ENCODE data around the gene ACSM5. TPM values are rescaled to one million over a fixed set of nuclear protein-coding genes. Genes with fewer than 3 reads are reported as not detected.

The ACSM5 gene, protein sequence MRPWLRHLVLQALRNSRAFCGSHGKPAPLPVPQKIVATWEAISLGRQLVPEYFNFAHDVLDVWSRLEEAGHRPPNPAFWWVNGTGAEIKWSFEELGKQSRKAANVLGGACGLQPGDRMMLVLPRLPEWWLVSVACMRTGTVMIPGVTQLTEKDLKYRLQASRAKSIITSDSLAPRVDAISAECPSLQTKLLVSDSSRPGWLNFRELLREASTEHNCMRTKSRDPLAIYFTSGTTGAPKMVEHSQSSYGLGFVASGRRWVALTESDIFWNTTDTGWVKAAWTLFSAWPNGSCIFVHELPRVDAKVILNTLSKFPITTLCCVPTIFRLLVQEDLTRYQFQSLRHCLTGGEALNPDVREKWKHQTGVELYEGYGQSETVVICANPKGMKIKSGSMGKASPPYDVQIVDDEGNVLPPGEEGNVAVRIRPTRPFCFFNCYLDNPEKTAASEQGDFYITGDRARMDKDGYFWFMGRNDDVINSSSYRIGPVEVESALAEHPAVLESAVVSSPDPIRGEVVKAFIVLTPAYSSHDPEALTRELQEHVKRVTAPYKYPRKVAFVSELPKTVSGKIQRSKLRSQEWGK
- total RNA-seq: not detected

DNA sequence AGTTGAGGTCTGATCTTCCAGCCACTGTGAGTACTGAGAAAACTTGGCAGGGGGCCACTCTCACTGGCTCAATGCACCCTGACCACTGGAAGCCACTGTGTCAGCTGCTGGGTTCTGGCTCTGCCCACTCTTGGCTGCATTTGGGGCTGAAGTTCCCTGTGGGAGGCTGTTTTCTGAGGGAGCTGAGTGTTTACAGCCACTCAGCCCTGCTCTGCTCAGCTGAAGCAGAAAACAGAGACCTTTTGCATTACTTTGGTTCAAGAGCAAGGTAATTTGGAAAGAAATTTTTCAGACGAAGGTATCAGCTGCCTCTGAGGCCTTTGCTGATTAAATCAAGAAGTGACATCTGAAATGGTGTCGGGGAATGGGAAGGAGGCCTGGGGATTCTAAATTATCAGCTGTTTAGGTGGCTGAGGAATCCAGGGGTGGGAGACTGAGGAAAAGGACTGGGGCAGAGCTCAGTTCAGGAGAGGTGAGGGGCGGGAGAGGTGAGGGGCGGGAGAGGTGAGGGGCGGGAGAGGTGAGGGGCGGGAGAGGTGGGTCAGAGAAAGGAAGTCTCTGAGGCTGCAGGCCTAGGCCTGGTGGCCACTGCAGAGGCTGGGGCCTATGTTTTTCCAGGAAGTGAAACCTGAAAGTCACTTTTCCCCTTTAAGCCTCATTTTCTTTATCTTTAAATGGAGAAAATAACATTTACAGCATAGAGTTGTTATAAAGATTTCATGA lies at the start of gene ACSM5:
Gene ACSM5 (plus strand): TSS at position 137 of the 723 bp plus-strand sequence. CDS start 1,951 bp downstream, outside the sequence.
- H3K36me3 Mint-ChIP-seq: no peaks in the 10 kb centered on the region
- no peaks in the 10 kb centered on the region for H3K9me3 Mint-ChIP-seq
- DNase-seq: no peak
- H3K27me3 Mint-ChIP-seq: peaks cover 9% of the 10 kb centered on the region
- H3K27ac Mint-ChIP-seq: no peak within 1 kb of the TSS
- no peak within 1 kb of the TSS for H3K4me3 Mint-ChIP-seq
- H3K4me1 Mint-ChIP-seq: no peaks in the 10 kb centered on the region

DNA sequence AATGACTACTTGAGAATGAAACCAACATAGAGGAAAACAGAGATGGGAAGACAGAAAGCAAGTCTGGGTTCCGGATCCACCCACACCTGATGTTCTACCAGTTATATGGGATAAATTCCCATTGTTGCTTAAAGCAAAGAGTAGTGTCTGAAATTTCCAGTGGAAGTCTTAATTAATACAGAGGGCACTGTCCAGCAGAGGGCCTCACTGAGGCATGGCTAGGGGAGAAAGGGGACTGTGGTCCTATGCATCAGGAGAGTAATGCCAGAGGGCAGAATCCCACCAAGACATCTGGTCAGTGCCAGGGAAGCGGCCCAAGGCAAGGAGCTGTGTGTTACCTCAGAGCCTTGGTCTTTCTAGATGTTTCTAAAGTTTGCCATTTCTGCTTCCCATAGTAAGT lies 49.3 kb upstream of the ACSM5 start:
- H3K27ac Mint-ChIP-seq: no peak overlapping the region
- H3K4me1 Mint-ChIP-seq: no peaks in the 10 kb centered on the region
- no peak overlapping the region for H3K4me3 Mint-ChIP-seq
- peaks cover 18% of the 10 kb centered on the region for H3K27me3 Mint-ChIP-seq
- no peaks in the 10 kb centered on the region for H3K36me3 Mint-ChIP-seq
- H3K9me3 Mint-ChIP-seq: no peaks in the 10 kb centered on the region
- DNase-seq: no peak

DNA sequence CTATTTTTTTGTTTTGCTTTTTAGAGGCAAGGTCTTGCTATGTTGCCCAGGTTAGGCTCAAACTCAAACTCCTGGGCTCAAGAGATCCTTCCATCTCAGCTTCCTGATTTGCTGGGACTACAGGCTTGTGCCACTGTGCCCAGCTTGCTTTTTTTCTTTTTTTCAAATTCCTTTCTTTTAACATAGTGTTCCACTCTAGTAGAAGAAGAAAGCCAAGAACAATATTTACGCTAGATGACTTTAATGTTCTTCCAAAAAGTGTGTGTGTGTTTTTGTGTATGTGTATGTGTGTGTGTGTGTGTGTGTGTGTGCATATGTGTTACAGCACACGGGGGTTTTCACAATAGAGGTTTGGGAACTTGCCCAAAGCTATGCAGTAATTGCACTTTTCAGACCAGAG lies 46.1 kb upstream of the ACSM5 start:
- no peaks in the 10 kb centered on the region for H3K9me3 Mint-ChIP-seq
- H3K4me1 Mint-ChIP-seq: no peaks in the 10 kb centered on the region
- H3K36me3 Mint-ChIP-seq: no peaks in the 10 kb centered on the region
- H3K27ac Mint-ChIP-seq: no peak overlapping the region
- no peak overlapping the region for H3K4me3 Mint-ChIP-seq
- no peak for DNase-seq
- peaks cover 20% of the 10 kb centered on the region for H3K27me3 Mint-ChIP-seq

DNA sequence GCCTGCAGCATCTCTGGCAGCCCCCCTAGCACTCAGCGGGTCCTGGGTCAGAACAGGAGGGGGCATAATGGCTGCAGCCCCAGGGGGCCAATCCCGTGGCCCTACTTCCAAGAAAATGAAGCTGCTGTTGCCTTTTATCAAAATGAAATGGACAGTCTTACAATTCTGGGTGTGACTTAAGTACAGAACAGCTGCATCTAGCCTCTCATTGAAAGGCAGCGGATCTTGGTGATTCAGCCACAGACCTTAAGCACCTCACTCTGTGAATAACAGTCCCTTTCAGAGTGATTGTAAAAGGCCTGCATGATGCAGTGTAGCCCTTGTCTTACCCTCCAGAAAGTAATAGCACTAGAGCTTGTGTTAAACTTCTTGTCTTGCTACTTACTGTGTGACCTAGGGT lies 45.3 kb upstream of the ACSM5 start:
- peaks cover 20% of the 10 kb centered on the region for H3K27me3 Mint-ChIP-seq

DNA sequence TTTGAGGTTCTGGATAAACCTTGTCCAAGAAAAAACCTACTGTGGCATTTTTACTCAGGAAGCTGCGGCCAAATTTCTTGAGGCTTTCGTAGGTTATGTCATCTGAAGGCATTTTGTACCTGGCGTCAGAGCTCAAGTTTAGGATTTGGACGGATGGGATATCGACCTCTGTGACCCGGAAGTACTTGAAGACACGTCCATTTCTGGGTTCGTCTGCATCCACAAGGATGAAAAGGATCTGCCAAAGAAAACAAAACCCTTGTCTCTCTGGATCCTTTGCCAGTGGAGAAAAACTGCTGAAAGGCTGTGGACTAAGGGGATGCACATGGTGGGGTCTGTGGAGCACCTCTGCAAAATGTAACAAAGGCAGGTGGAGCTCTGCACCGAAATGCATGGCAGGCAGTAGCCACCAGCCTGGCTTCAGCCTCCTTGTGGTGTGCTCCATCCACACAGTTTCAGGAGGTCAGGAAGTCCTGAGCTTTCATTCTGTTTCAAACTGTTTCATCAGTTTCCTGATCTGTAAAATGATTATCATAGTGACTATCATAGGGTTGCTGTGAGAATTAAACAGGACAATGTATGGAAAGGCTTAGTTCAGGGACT lies 39.8 kb upstream of the ACSM5 start:
- Mint-ChIP-seq H3K9me3 (no peaks in the 10 kb centered on the region), H3K4me1 (no peaks in the 10 kb centered on the region), H3K27ac (no peak overlapping the region), H3K4me3 (no peak overlapping the region), H3K36me3 (no peaks in the 10 kb centered on the region), H3K27me3 (peaks cover 16% of the 10 kb centered on the region)
- no peak for DNase-seq

More for the DNA sequence above, 45.3 kb upstream of the ACSM5 start:
- no peaks in the 10 kb centered on the region for H3K4me1 Mint-ChIP-seq
- no peak overlapping the region for H3K27ac Mint-ChIP-seq
- no peak for DNase-seq
- no peak overlapping the region for H3K4me3 Mint-ChIP-seq
- H3K9me3 Mint-ChIP-seq: no peaks in the 10 kb centered on the region
- no peaks in the 10 kb centered on the region for H3K36me3 Mint-ChIP-seq

DNA sequence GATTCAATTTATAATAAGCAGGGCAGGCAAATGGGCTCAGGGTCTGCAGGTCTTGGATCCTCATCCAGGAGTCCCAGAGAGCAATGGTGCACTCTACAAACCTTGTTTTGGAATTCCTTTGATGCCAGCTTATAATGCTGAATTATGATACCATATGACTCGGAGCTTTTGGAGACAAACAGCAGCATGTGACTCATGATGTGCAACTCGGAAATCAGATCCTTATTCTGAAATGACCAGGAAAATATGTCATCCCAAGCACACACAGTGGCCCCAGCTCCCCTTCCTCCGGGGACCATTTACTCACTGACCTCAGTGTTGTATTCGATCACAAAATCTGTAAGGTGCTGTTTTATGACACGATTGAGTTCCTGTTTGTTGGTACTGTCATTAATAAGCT lies 36.6 kb upstream of the ACSM5 start:
- Mint-ChIP-seq H3K4me3 (no peak overlapping the region), H3K36me3 (no peaks in the 10 kb centered on the region), H3K27me3 (peaks cover 13% of the 10 kb centered on the region), H3K9me3 (no peaks in the 10 kb centered on the region), H3K4me1 (no peaks in the 10 kb centered on the region), H3K27ac (no peak overlapping the region)
- no peak for DNase-seq

DNA sequence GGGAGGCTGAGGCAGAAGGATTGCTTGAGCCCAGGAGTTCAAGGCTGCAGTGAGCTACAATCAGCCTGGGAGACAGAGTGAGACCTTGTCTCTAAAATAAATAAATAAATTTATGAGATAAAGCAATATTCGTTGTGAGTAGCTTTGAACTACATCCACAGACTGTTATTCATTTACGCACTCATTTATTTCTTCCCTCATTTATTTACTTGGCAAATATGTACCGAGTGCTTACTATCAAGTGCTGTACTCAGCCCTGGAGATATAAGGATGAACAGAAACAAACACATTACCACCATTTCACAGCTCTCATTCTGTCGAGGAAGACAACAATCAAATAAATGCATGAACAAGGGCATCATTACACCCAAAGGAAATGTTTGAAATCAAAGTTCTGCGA lies 32.2 kb upstream of the ACSM5 start:
- no peak overlapping the region for H3K4me3 Mint-ChIP-seq
- peaks cover 14% of the 10 kb centered on the region for H3K27me3 Mint-ChIP-seq
- no peak for DNase-seq
- no peaks in the 10 kb centered on the region for H3K36me3 Mint-ChIP-seq
- H3K9me3 Mint-ChIP-seq: no peaks in the 10 kb centered on the region
- no peaks in the 10 kb centered on the region for H3K4me1 Mint-ChIP-seq
- H3K27ac Mint-ChIP-seq: no peak overlapping the region

DNA sequence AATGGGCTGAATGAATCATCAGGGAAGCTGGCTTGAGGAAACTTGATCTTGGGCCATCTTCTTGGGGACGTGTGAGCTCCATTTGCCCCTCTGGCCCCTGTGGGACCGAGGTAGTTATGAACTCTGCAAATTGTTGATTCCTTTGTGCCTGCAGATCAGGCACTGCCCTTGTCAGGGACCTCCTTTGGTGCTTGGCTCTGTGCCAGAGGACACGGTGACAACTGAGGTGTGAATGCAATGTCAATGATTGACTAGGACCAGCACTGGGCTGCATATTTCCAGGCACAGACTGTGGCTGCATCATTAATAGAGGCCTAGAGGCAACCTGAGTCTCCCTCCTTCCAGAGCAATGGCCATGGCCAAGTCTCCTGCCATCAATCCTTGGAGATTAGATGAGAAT lies 28.6 kb upstream of the ACSM5 start:
- no peaks in the 10 kb centered on the region for H3K4me1 Mint-ChIP-seq
- H3K27ac Mint-ChIP-seq: no peak overlapping the region
- H3K4me3 Mint-ChIP-seq: no peak overlapping the region
- H3K36me3 Mint-ChIP-seq: no peaks in the 10 kb centered on the region
- H3K9me3 Mint-ChIP-seq: no peaks in the 10 kb centered on the region
- H3K27me3 Mint-ChIP-seq: peaks cover 12% of the 10 kb centered on the region
- DNase-seq: no peak

DNA sequence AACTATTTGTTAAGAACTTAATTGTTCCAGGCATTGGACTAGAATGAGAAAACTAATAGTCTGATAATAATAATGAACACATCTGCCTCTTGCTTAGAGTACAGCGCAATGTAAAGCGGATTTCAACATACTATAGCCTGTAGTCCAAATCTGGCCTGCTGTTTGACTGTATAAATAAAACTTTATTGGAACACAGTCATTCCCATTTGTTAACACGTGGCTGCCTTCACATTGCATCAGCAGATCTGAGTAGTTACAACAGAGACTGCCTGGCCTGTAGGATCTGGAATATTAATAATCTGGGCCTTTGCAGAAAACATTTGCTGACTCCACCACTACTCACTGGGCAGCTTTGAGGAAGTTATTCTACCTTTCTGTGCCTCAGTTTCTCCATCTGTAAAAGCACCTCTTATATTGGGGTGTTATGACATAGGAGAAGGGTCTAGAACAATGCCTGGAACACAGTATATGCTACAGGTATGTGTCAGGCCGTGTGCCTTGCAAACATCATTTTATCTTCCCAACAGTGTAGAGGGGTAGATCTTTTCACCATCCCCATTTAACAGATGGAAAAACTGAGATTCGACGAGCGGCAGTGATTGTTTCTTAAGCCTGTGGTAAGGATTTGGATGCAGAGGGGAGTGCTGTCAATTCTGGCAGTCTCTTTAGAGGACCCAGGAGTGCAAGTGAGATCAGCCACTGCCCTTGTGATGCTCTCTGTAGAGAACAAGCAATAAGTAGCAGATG lies 27.0 kb upstream of the ACSM5 start:
- Mint-ChIP-seq H3K27me3 (peaks cover 18% of the 10 kb centered on the region), H3K4me3 (no peak overlapping the region), H3K27ac (no peak overlapping the region), H3K4me1 (no peaks in the 10 kb centered on the region), H3K36me3 (no peaks in the 10 kb centered on the region), H3K9me3 (no peaks in the 10 kb centered on the region)
- no peak for DNase-seq

DNA sequence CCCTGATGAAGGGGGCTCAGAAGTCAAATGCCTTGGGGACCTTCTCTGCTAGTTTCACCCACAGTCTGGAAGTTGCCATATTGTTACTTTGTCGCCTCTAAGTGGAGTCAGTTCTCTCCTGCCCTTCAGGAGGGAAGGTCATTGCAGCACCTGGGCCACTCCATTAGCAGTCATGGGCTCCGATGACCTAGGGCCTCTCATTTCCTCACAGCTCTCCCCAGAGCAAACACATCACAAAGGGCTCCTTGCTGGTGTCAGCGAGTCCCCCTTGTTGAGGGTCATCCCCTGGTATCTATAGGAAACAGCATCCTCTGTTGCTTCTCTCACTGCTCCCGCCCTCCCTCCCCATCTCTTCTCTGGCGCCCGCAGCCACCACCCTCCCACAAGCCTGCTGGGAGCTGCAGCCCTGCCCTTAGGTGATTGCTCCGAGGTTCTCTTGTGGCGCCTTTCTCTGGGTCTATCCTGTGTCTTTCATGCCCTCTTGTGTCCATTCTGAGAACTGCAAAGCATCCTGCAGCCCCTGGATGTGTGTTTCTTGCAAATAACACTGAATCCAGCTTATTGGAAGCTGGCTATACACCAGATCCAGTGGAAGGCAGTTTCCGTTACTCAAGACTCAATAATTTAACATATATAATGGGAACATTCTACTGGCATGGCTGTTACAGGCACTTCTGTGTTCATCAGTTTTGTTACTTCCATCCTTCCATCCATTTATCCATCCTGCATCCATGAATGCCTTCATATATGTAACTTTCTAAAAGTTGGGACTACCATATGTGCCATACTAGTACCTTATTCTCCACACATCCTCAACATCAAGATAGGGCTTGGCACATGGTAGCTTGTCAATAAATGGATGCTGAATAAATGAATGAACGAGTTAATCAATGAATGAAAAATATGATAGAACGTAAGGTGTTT lies 26.0 kb upstream of the ACSM5 start:
- DNase-seq: peak; percentile 39
- no peak overlapping the region for H3K4me3 Mint-ChIP-seq
- H3K4me1 Mint-ChIP-seq: no peaks in the 10 kb centered on the region
- no peaks in the 10 kb centered on the region for H3K9me3 Mint-ChIP-seq
- no peaks in the 10 kb centered on the region for H3K36me3 Mint-ChIP-seq
- H3K27me3 Mint-ChIP-seq: peaks cover 18% of the 10 kb centered on the region
- H3K27ac Mint-ChIP-seq: no peak overlapping the region

DNA sequence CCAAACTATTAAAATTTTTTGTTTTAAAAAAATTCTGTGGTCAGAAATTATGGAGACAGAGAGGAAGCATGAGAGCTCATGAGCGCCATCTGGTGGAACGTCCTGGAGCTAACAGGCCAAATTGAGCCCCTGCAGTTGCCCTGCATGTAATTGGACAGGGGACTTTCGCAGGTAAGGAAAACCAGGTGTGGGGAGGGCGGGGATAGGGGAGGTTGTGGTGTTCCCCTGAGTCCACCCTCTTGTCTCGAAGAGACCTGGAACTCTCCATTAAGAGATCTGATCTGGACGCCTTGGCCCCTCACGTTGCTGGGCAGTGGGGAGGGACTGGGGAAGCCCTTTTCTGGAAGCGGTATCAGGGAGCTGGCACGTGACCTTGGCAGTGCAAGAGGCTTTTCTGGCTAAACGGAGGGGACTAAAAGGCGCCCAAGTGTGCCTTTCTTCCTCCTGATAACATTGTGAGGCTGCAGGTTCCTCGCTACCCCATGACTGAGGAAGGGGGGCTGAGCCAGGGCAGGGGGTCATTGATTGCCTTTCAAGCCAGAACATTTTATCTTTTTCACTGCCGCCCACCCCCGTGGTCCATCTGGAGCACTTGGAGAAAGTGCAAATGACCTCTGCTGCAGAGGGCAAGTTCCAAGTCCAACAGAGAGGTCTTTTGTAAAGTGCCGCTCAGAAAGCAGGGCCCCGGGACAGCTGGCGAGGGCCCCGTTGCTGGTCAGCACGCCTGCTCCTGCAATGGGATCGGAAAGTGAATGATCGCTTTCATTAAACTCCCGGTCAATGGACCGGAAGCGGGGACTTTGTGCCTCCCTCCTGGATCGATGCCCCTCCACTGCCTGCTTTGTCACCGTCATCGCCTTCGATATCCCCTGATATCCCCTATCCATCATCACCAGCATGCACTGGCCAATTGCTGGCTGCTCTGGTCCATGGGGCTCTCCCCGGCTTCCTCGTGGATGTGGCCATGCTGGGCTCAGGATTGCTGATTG lies 23.2 kb upstream of the ACSM5 start:
- Mint-ChIP-seq H3K27ac (no peak overlapping the region), H3K9me3 (no peaks in the 10 kb centered on the region), H3K4me3 (no peak overlapping the region), H3K27me3 (peaks cover 10% of the 10 kb centered on the region), H3K4me1 (no peaks in the 10 kb centered on the region), H3K36me3 (no peaks in the 10 kb centered on the region)
- peak; percentile 33 for DNase-seq

DNA sequence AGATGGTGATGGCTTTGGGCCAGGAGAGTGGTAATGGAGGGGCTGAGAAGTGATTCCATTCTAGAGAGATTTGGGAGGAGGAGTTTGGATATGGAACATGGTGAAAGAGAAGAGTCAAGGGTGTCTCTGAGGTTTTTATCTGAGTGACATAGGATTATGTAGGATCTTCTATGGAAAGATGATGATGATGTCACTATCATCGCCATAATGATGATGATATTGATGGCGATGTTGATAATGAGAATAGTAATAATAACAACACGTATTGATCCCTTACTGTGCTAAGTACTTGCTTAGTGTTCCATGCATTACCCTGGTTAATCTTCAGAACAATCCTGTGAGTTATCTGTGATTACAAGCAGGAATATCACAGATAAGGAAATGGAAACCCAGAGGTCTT lies 21.4 kb upstream of the ACSM5 start:
- H3K4me3 Mint-ChIP-seq: no peak overlapping the region
- H3K27ac Mint-ChIP-seq: no peak overlapping the region
- H3K9me3 Mint-ChIP-seq: no peaks in the 10 kb centered on the region
- DNase-seq: no peak
- no peaks in the 10 kb centered on the region for H3K36me3 Mint-ChIP-seq
- peaks cover 10% of the 10 kb centered on the region for H3K27me3 Mint-ChIP-seq
- no peaks in the 10 kb centered on the region for H3K4me1 Mint-ChIP-seq

DNA sequence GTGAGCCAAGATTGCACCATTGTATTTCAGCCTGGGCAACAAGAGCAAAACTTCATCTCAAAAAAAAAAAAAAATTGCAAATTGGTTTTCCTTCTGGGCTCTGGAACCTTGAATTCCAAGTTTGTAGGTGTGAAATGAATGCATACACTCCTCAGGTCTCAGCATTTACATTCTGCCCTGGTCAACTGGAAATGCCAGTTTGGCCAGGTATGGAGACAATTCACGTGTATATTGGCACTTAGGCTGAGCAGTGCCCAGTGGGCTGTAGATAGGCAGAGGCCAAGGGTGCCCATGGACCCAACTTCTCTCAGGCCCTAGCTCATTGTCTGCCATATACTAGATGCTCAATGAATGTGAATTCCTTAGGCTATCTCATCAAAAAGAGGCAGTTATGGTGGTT lies 20.5 kb upstream of the ACSM5 start:
- no peak for DNase-seq
- Mint-ChIP-seq H3K4me1 (no peaks in the 10 kb centered on the region), H3K36me3 (no peaks in the 10 kb centered on the region), H3K4me3 (no peak overlapping the region), H3K27ac (no peak overlapping the region), H3K27me3 (peaks cover 10% of the 10 kb centered on the region), H3K9me3 (no peaks in the 10 kb centered on the region)

Measured in activated naive CD8-positive, alpha-beta T cell treated with anti-CD3 and anti-CD28 coated beads for 36 hours (primary cell).